Measurements from ENCODE around the gene AKAP9. TPM values are rescaled to one million over a fixed set of nuclear protein-coding genes. Genes with fewer than 3 reads are reported as not detected.
"Not testable (repeated sequence)": the region's sequence is repeated elsewhere in the genome, so short reads cannot be mapped to it uniquely, and the experiment has no call there.

Gene AKAP9
- polyA plus RNA-seq (2011; rRNA removed) (17.2 and 24.3 TPM in 2 replicates), polyA minus RNA-seq (2011; rRNA and poly(A)+ RNA removed) (21.3 and 39.7 TPM in 2 replicates)

DNA sequence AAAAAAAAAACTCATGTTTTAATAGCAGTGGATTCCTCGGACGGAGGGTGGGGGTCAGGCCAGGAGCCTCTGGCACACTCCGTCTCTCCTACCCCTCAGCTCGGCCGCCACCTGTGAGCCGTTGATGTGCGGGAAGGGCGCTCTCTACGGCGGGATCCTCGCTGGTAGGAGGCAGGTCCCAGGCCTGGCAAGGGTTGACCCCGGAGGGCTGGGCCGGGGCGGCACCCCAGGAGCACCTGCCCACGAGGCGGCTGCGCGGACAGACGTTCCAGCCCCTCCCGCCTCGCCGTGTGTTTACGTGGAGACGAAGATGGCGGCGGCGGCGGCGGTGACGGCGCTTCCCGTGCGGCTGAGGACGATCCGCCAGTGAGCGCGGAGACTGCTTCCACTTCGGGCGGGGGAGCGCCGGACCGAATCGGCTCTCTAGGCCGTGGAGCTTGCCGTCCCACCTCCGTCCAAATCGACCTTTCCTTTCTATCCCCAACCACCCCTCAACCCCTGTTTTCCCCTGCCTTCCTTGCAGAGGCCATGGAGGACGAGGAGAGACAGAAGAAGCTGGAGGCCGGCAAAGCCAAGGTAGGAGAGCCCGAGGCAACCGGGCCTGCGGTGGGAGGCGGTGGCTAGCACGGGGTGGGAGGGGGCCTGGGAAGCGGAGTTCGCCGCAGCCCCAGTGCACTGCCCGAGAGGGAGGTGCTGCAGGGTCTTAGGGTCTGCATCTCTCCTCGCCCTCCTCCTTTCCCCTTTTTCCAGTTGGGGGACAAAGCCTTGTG lies at the start of gene AKAP9:
TSS of gene AKAP9 (plus strand) at position 291 of the 770 bp plus-strand sequence. CDS start at position 529, 238 bp downstream.
- Histone ChIP-seq H3K9me3 (ENCODE audit: control insufficient read depth, insufficient read depth, low read length) (no peaks in the 10 kb centered on the region; the same call in 1 of the 2 replicates), H3K27ac (ENCODE audit: low read depth, low read length) (peak within 1 kb of the TSS; percentile 89), H3K27me3 (ENCODE audit: control insufficient read depth, insufficient read depth, low read length) (no peaks in the 10 kb centered on the region), H3K4me3 (ENCODE audit: low read depth, low read length) (peak within 1 kb of the TSS; percentile 89)
- CTCF ChIA-PET: interaction anchor here (0.8 to 2.3 kb wide), 4 partner anchors 11 to 110 kb away, joined by 3 to 12 read pairs (median 7); no protein-coding TSS in a partner anchor
- no peak for DNase-seq (ENCODE audit: low read depth, low spot score)
- TF ChIP-seq, protein P1, sequence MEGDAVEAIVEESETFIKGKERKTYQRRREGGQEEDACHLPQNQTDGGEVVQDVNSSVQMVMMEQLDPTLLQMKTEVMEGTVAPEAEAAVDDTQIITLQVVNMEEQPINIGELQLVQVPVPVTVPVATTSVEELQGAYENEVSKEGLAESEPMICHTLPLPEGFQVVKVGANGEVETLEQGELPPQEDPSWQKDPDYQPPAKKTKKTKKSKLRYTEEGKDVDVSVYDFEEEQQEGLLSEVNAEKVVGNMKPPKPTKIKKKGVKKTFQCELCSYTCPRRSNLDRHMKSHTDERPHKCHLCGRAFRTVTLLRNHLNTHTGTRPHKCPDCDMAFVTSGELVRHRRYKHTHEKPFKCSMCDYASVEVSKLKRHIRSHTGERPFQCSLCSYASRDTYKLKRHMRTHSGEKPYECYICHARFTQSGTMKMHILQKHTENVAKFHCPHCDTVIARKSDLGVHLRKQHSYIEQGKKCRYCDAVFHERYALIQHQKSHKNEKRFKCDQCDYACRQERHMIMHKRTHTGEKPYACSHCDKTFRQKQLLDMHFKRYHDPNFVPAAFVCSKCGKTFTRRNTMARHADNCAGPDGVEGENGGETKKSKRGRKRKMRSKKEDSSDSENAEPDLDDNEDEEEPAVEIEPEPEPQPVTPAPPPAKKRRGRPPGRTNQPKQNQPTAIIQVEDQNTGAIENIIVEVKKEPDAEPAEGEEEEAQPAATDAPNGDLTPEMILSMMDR (IDR thresholded peaks at IDR 0.05; ENCODE audit: low read depth, low read length): no peak
- POLR2A ChIA-PET: interaction anchor here (0.7 to 1.0 kb wide), 3 partner anchors 60 to 192 kb away, joined by 3 to 5 read pairs (median 3); partner anchors contain the start of gene MTERF1

DNA sequence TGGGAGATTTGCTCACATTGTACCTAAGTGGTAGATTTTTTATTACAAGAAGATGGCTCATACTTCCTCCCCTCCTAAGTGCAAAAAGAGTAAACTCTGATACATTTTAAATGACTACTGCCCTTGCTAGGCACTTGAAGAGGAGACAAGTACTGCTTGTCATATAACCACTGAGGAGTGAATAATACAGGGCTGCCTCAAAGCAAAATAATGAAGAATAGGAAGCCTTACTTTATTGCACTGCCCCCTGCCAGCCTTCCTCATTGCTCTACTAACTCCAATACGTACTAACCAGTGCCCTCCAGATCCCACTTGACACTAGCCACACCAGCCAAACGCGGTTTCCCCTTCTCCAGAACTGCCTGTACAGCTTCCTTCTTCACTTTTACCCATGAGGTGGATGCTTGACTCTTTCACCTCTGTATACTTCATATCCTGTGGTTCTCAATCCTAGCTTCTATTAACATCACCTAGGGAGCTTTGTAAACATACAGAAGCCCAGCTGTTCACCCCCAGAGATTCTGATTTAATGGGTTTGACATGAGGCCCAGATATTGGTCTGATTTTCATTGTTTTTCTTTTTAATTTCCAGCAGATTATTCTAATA lies 48.5 kb upstream of the AKAP9 start:
- H3K27ac ChIP-seq (ENCODE audit: low read depth, low read length): no peak overlapping the region
- CTCF ChIA-PET: interaction anchor here (0.5 to 4.7 kb wide), 2 partner anchors 12 to 30 kb away, joined by 9 to 28 read pairs; partner anchors contain the start of gene MTERF1

DNA sequence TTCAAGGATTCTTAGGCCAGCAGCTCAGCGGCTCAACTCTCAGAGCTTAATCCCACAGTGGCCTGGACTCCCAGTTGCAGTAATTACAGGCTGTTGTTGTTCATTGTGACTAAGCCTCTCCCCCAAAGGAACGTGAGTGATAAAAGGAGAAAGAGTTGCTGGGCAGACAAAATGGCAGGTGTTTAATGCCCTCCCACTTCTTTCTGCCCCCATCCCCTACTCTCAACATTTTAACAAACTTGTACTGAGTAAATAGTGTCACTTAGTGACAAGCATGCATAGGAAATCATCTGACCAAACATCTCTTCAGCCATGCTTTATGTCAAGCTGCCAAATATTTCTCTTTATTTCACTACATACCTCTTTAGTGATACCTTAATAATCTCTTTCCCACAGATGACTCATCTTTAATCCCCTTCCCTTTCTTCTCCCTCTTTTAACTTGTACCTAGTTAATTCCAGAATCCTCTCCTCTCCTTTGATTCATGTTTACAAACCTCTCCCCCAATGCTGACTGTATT lies 47.8 kb upstream of the AKAP9 start:
- TF ChIP-seq, protein P1 (IDR thresholded peaks at IDR 0.05; ENCODE audit: low read depth, low read length): no peak
- ChIA-PET CTCF (interaction anchor here (4.7 kb wide), 1 partner anchor 12 kb away, joined by 28 read pairs; the partner anchor contains the start of gene MTERF1), POLR2A (no interaction called here)
- DNase-seq (ENCODE audit: low read depth, low spot score): no peak
- Histone ChIP-seq H3K27ac (ENCODE audit: low read depth, low read length) (no peak overlapping the region), H3K9me3 (ENCODE audit: control insufficient read depth, insufficient read depth, low read length) (peaks cover 12% of the 10 kb centered on the region), H3K27me3 (ENCODE audit: control insufficient read depth, insufficient read depth, low read length) (no peaks in the 10 kb centered on the region), H3K4me3 (ENCODE audit: low read depth, low read length) (no peak overlapping the region)

More for the DNA sequence above, 48.5 kb upstream of the AKAP9 start:
- POLR2A ChIA-PET: no interaction called here
- no peaks in the 10 kb centered on the region for H3K27me3 ChIP-seq (ENCODE audit: control insufficient read depth, insufficient read depth, low read length)
- peaks cover 18% of the 10 kb centered on the region for H3K9me3 ChIP-seq (ENCODE audit: control insufficient read depth, insufficient read depth, low read length)
- H3K4me3 ChIP-seq (ENCODE audit: low read depth, low read length): no peak overlapping the region
- DNase-seq (ENCODE audit: low read depth, low spot score): no peak
- TF ChIP-seq, protein P1 (IDR thresholded peaks at IDR 0.05; ENCODE audit: low read depth, low read length): no peak

DNA sequence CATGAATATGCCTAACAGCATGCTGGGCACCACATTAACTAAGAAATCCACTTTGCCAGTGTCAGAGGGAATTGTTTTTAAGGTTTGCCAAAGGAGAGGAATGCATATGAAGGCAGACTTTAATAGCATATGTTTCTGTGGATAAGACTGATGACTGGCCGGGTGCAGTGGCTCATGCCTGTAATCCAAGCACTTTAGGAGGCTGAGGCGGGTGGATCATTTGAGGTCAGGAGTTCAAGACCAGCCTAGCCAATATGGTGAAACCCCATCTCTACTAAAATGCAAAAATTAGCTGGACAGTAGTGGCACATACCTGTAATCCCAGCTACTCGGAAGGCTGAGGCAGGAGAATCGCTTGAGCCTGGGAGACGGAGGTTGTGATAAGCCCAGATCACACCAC lies 47.0 kb upstream of the AKAP9 start:
- DNase-seq (ENCODE audit: low read depth, low spot score); H3K9me3 ChIP-seq (ENCODE audit: control insufficient read depth, insufficient read depth, low read length); H3K27me3 ChIP-seq (ENCODE audit: control insufficient read depth, insufficient read depth, low read length); H3K4me3 ChIP-seq (ENCODE audit: low read depth, low read length); POLR2A ChIA-PET; H3K27ac ChIP-seq (ENCODE audit: low read depth, low read length): not testable (repeated sequence)
- CTCF ChIA-PET: interaction anchor here (1.1 to 4.7 kb wide), 2 partner anchors 13 to 19 kb away, joined by 3 to 28 read pairs; partner anchors contain the start of gene MTERF1

DNA sequence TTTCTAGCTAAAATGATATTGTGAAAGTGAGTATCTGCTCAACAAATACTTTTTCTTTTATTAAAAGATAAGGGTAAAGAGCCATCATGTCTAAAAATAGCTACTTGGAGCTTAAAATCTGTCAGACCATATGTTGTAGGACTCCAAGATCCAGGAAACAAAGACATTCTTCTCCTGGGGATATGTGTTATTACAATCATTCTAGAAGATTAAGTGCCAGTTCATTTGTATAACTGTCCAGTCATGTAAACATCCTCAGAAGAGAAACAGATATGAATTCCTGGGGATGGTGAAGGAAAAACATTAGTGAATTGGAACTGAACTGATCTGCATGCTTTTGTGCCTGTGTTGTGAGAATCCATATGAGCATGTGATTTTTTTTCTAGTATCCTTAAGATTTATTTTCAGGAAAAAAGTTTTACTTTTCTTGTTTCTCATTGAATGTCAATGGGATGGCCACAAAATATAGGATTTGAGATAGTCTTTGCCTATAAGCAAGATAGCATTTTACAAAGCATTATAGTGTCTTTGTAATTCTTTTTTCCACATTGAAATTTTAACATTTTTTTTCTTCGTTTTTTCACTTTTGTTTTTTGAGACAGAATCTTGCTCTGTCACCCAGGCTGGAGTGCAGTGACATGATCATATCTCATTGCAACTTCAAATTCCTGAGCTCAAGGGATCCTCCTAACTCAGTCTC lies 45.7 kb upstream of the AKAP9 start:
- Histone ChIP-seq H3K27ac (ENCODE audit: low read depth, low read length) (no peak overlapping the region), H3K27me3 (ENCODE audit: control insufficient read depth, insufficient read depth, low read length) (peaks cover 2% of the 10 kb centered on the region), H3K4me3 (ENCODE audit: low read depth, low read length) (no peak overlapping the region), H3K9me3 (ENCODE audit: control insufficient read depth, insufficient read depth, low read length) (no peaks in the 10 kb centered on the region)
- ChIA-PET POLR2A (interaction anchor here (0.6 kb wide), 1 partner anchor 47 kb away, joined by 3 read pairs; no protein-coding TSS in a partner anchor), CTCF (interaction anchor here (0.6 to 1.8 kb wide), 3 partner anchors 14 to 859 kb away, joined by 3 to 13 read pairs (median 7); partner anchors contain the start of gene MTERF1)
- no peak for DNase-seq (ENCODE audit: low read depth, low spot score)
- TF ChIP-seq, protein P1 (IDR thresholded peaks at IDR 0.05; ENCODE audit: low read depth, low read length): no peak

All from AG04450 (cell line).